Measurements from ENCODE around the gene SMARCE1.

The SMARCE1 gene

GRCh38 chr17:40577611-40578065 is 70.0 kb downstream of the SMARCE1 start:
- DNase-seq, result no peak

GRCh38 chr17:40576113-40576740 is 71.4 kb downstream of the SMARCE1 start:
- DNase-seq, result no peak

Data from NCI-H1694 treated with DMSO at 0.1 percent for 48 hours (cell line).